GM12878 (cell line): ENCODE data around the gene ST6GALNAC3. TPM values are rescaled to one million over a fixed set of nuclear protein-coding genes. Genes with fewer than 3 reads are reported as not detected.

Experiments
- ATAC-seq: fragments of 200-7000 bp; cut with Tn5 transposase; 3 replicates; pipeline ENCODE4 v1.9.1; 2020; ENCODE audit warnings: mild to moderate bottlenecking, moderate library complexity
- BruUV-seq: library from RNA; stranded (reverse); fragments of 400-500 nt; replicated peaks from 2 replicates; lab custom pipeline; 2021; lab: Mats Ljungman, UMichigan
- CTCF ChIA-PET: fragments of 300-600 bp; sonication (Branson Sonifier 250); formaldehyde crosslinking; extraction: SDS; loops from one replicate; lab custom pipeline; 2021; ENCODE audit warnings: inconsistent platforms; lab: Yijun Ruan, JAX
- POLR2A ChIA-PET: fragments of 350-600 bp; formaldehyde crosslinking; extraction: SDS; loops from one replicate; lab custom pipeline; 2021; ENCODE audit warnings: inconsistent platforms; lab: Charles Lee
- RAD21 ChIA-PET: fragments of 300-600 bp; sonication (Branson Sonifier 250); formaldehyde crosslinking; loops from one replicate; lab custom pipeline; 2023; ENCODE audit warnings: antibody characterized with exemption; ENCODE audit not compliant: unreplicated experiment; lab: Charles Lee
- SMC1A ChIA-PET: fragments of 300-600 bp; sonication (Branson Sonifier 250); formaldehyde crosslinking; loops from one replicate; lab custom pipeline; 2023; ENCODE audit not compliant: unreplicated experiment, uncharacterized antibody; lab: Charles Lee
- DNase-seq: peaks from one replicate; pipeline ENCODE4 v3.0.0-alpha.2; 2011; ENCODE audit warnings: low read depth, low spot score
- FAIRE-seq: peaks from 3 replicates; lab custom pipeline; 2011; peaks lifted over from hg19 to GRCh38; lab: Jason Lieb, UNC
- H2AFZ ChIP-seq: 2 replicates; pipeline ENCODE4 v1.6.0; 2011; ENCODE audit warnings: low read depth, low read length, control low read depth; ENCODE audit not compliant: control insufficient read depth
- H3K27ac ChIP-seq: 2 replicates; pipeline ENCODE4 v1.5.1; 2011; ENCODE audit warnings: control low read depth; ENCODE audit not compliant: control insufficient read depth, insufficient read depth
- H3K27me3 ChIP-seq, 2 experiments: replicated peaks in 1 of 2; 2 replicates each; pipeline versions ENCODE4 v1.6.0 to v1.6.1; 2011; ENCODE audit warnings: low read length in 1 of 2; ENCODE audit not compliant: control insufficient read depth in 2 of 2, insufficient read depth in 2 of 2
- H3K36me3 ChIP-seq, 2 experiments: 2 replicates each; pipeline ENCODE4 v1.5.1; 2011; ENCODE audit warnings: low read length in 1 of 2; ENCODE audit not compliant: control insufficient read depth in 2 of 2, insufficient read depth in 2 of 2
- H3K4me1 ChIP-seq: 2 replicates; pipeline ENCODE4 v1.6.1; 2011; ENCODE audit warnings: mild to moderate bottlenecking, low read length, moderate library complexity, mixed read lengths; ENCODE audit not compliant: control insufficient read depth, insufficient read depth
- H3K4me2 ChIP-seq: 2 replicates; pipeline ENCODE4 v1.6.0; 2011; ENCODE audit warnings: control low read depth; ENCODE audit not compliant: control insufficient read depth, insufficient read depth
- H3K4me3 ChIP-seq: fragments of 200-600 bp; sonication (generic); 2 replicates; pipeline ENCODE4 v1.5.1; 2016
- H3K79me2 ChIP-seq: 2 replicates; pipeline ENCODE4 v1.6.0; 2011; ENCODE audit warnings: low read length; ENCODE audit not compliant: control insufficient read depth, insufficient read depth
- H3K9ac ChIP-seq: 2 replicates; pipeline ENCODE4 v1.8.0; 2011; ENCODE audit warnings: low read length, control low read depth, mixed read lengths; ENCODE audit not compliant: control insufficient read depth, insufficient read depth
- H3K9me3 ChIP-seq: replicated peaks from 3 replicates; pipeline ENCODE4 v1.5.1; 2011; ENCODE audit warnings: mild to moderate bottlenecking, low read length; ENCODE audit not compliant: control insufficient read depth, insufficient read depth
- H4K20me1 ChIP-seq: 2 replicates; pipeline ENCODE4 v1.6.0; 2011; ENCODE audit not compliant: control insufficient read depth, insufficient read depth
- CBX5 ChIP-seq: sonication (generic); IDR thresholded peaks from 2 replicates; pipeline ENCODE4 v1.6.1; 2016; ENCODE audit warnings: low read depth, moderate library complexity, mild to moderate bottlenecking, inconsistent platforms
- CTCF ChIP-seq, 3 experiments: IDR thresholded peaks in 2 of 3; conservative IDR thresholded peaks in 1 of 3; 2 replicates each; pipeline ENCODE4 v1.5.1; 2011; ENCODE audit warnings: low read depth in 3 of 3, low read length in 3 of 3, mild to moderate bottlenecking in 3 of 3, control low read depth in 2 of 3, moderate library complexity in 2 of 3, inconsistent platforms in 1 of 3, mixed read lengths in 1 of 3; ENCODE audit not compliant: control insufficient read depth in 2 of 3, insufficient read depth in 1 of 3; ENCODE audit errors: extremely low read depth in 1 of 3
- ETV6 ChIP-seq, 2 experiments: fragments of 450-650 bp in 1 of 2; IDR thresholded peaks in 1 of 2; conservative IDR thresholded peaks in 1 of 2; 2 replicates each; pipeline ENCODE4 v1.6.1; 2014; ENCODE audit warnings: antibody characterized with exemption in 1 of 2, borderline replicate concordance in 1 of 2, low read depth in 1 of 2, mild to moderate bottlenecking in 1 of 2, moderate library complexity in 1 of 2
- FOXM1 ChIP-seq: IDR thresholded peaks from 2 replicates; pipeline ENCODE4 v1.6.1; 2012; ENCODE audit warnings: low read depth, mild to moderate bottlenecking, inconsistent platforms, low read length, moderate library complexity
- KLF5 ChIP-seq: fragments of 450-650 bp; IDR thresholded peaks from 2 replicates; pipeline ENCODE4 v1.6.1; 2014; ENCODE audit warnings: mild to moderate bottlenecking; ENCODE audit not compliant: partially characterized antibody
- MYC ChIP-seq: IDR thresholded peaks from 2 replicates; pipeline ENCODE4 v1.6.1; 2011; ENCODE audit warnings: mild to moderate bottlenecking, low read length, moderate library complexity, inconsistent platforms; ENCODE audit not compliant: insufficient read depth, insufficient replicate concordance, insufficient read length, severe bottlenecking
- NFIC ChIP-seq: IDR thresholded peaks from 2 replicates; pipeline ENCODE4 v1.6.1; 2012; ENCODE audit warnings: low read depth, mild to moderate bottlenecking, inconsistent platforms, low read length, moderate library complexity
- PBX3 ChIP-seq: IDR thresholded peaks from 2 replicates; pipeline ENCODE4 v1.6.1; 2011; ENCODE audit warnings: mild to moderate bottlenecking, low read depth, low read length, moderate library complexity; ENCODE audit not compliant: insufficient replicate concordance
- YY1 ChIP-seq: IDR thresholded peaks from 2 replicates; pipeline ENCODE4 v1.6.1; 2011; ENCODE audit warnings: low read depth, mild to moderate bottlenecking, low read length
- ZNF687 ChIP-seq: fragments of 450-650 bp; IDR thresholded peaks from 2 replicates; pipeline ENCODE4 v1.6.1; 2017; ENCODE audit warnings: mild to moderate bottlenecking, moderate library complexity
- WGBS: methylation state at CpG from one replicate; pipeline ENCODE4 v1.1.6; 2016; ENCODE audit warnings: low lambda C conversion rate; ENCODE audit not compliant: insufficient replicate concordance, insufficient coverage; ENCODE audit errors: missing lambda C conversion rate; 5-methylcytosine and 5-hydroxymethylcytosine counted together
- in situ Hi-C: fragments of 300-500 bp; cut with MboI; formaldehyde crosslinking; loops from 9 replicates; pipeline ENCODE4 v1.14.3; 2018; ENCODE audit warnings: mixed read lengths
- intact Hi-C: fragments of 100-400 bp; cut with micrococcal nuclease; formaldehyde crosslinking; loops from one replicate; pipeline ENCODE4 v1.14.2; 2022; ENCODE audit not compliant: unreplicated experiment
- polyA plus RNA-seq, 11 experiments: library from polyadenylated mRNA; depleted of rRNA in 4 of 11; unstranded in 6 of 11; stranded (reverse) in 5 of 11; fragments of >200 nt; fragmentation: Nextera tagmentation in 4 of 11; fragmentation: Illumina TruSeq in 1 of 11; extraction: Ambion mirVana in 4 of 11; extraction: Trizol in 1 of 11; gene quantifications; 1 replicate in 1 of 11; 2 replicates in 10 of 11; pipeline versions ENCODE4 v1.2.1 to v1.2.3, GENCODE V29; 2011 to 2016; ENCODE audit warnings: inconsistent platforms in 2 of 11, missing spikeins in 2 of 11, low read depth in 1 of 11
- total RNA-seq, 4 experiments: library from RNA; depleted of rRNA in 3 of 4; stranded (reverse); fragments of >200 nt in 3 of 4; fragmentation: Illumina TruSeq in 1 of 4; extraction: Trizol in 1 of 4; gene quantifications; 2 replicates each; pipeline versions ENCODE4 v1.2.1 to v1.2.3, GENCODE V29; 2013 to 2021

The ST6GALNAC3 gene
- total and polyA plus RNA-seq, 10 of the 15 experiments (the other 5 are each of a cell fraction or from before 2014, with no cell fraction given): 0.04 to 0.68 (median 0.18) TPM; not detected in 3

GRCh38 chr1:76274302-76274701 is 199.8 kb downstream of the ST6GALNAC3 start:
- CTCF ChIA-PET: no interaction called here

More at GRCh38 chr1:76274302-76274701, 199.8 kb downstream of the ST6GALNAC3 start:
- no TSS peak for BruUV-seq
- no peak overlapping the region for H2AFZ ChIP-seq
- DNase-seq (no peak), FAIRE-seq (no peak), ATAC-seq (no peak)
- no peak overlapping the region for H3K27ac ChIP-seq
- ChIA-PET SMC1A (no interaction called here), RAD21 (no interaction called here), POLR2A (no interaction called here)
- no peaks in the 10 kb centered on the region for H3K79me2 ChIP-seq
- H3K4me3 ChIP-seq: no peak overlapping the region
- 29% methylated on average over 1 of the region's 1 CpG for WGBS
- no peak overlapping the region for H3K4me2 ChIP-seq
- no peak overlapping the region for H3K9ac ChIP-seq
- H4K20me1 ChIP-seq: no peaks in the 10 kb centered on the region
- H3K36me3 ChIP-seq: no peaks in the 10 kb centered on the region
- no peaks in the 10 kb centered on the region for H3K9me3 ChIP-seq
- TF ChIP-seq FOXM1 (no peak), ETV6 (conservative IDR thresholded peaks at IDR 0.05 in 1 of 2, IDR thresholded peaks at IDR 0.05 in 1 of 2; ENCODE audit: borderline replicate concordance in 1 of 2, low read depth in 1 of 2) (no peak), KLF5 (no peak), CTCF (IDR thresholded peaks at IDR 0.05 in 2 of 3, conservative IDR thresholded peaks at IDR 0.05 in 1 of 3; ENCODE audit: control insufficient read depth in 2 of 3, extremely low read depth in 1 of 3, insufficient read depth in 1 of 3, low read depth in 3 of 3, low read length in 3 of 3) (no peak), CBX5 (no peak), ZNF687 (no peak), NFIC (no peak), PBX3 (no peak), MYC (no peak), YY1 (no peak)
- in situ Hi-C loops (no loop called here), intact Hi-C loops (no loop called here)
- H3K27me3 ChIP-seq: no peaks in the 10 kb centered on the region
- peaks cover 3% of the 10 kb centered on the region; the same call in 1 of the 2 replicates for H3K4me1 ChIP-seq
